GM10266 (cell line): ENCODE measurements around the gene DIO3.

Experiments
- DNase-seq: peaks from one replicate; pipeline ENCODE4 v3.0.0; 2012; ENCODE audit errors: extremely low spot score
- CTCF ChIP-seq: IDR thresholded peaks from 2 replicates; pipeline ENCODE4 v1.5.1; 2012; ENCODE audit warnings: mild to moderate bottlenecking, low read depth; ENCODE audit not compliant: control insufficient read depth, insufficient read depth; ENCODE audit errors: missing control alignments

DIO3 gene

DNA sequence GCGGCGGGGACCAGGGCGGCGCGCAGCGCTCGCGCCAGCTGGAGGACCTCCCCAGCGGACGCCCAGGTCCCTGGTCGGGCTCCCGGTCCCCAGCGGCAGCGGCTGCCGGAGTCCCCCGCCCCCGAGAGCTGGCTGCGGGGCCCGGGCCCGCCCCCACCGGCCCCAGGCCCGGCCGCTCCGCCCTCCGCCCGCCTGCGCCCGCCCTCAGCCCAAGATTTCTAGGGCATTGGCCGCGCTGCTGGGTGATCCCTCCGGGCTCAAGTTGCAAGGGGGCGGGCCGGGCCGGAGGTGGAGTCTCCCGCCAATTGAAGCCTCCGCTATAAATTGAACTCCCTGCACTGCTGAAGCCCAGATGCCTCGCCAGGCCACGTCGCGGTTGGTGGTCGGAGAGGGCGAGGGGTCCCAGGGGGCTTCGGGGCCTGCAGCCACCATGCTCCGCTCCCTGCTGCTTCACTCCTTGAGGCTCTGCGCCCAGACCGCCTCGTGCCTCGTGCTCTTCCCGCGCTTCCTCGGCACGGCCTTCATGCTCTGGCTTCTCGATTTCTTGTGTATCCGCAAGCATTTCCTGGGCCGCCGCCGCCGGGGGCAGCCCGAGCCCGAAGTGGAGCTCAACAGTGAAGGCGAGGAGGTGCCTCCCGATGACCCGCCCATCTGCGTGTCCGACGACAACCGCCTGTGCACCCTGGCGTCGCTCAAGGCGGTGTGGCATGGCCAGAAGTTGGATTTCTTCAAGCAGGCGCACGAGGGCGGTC is at the start of gene DIO3:
Gene DIO3, plus strand, starts transcription at position 351 of the 752 bp plus-strand sequence.
- DNase-seq: no peak
- no peak for TF ChIP-seq CTCF

- no peak for TF ChIP-seq CTCF
Observed at GRCh38 chr14:101511620-101512375, 49.5 kb upstream of the DIO3 start.

GRCh38 chr14:101512376-101512695 is 49.0 kb upstream of the DIO3 start:
- no peak for DNase-seq
- TF ChIP-seq CTCF: no peak

More at GRCh38 chr14:101511620-101512375, 49.5 kb upstream of the DIO3 start:
- DNase-seq: no peak

DNA sequence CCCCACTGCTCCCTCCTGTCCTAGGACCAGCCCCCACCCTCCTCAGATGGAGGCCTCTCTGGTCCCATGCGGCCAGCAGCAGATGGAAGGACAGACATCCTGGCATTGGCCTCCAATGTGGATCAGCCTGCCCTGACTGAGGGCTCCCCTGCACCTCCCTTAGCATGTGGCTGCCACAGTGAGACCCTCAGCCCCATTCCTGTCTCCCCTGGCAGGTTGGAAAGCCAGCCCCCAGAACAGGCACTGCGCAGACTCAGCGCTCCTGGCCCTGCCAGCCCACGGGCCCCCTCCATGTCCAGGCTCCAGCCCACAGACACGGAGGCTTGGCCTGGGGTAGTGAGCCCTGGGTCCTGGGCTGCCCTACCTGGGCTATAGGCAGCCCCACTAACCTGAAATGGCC is 47.2 kb upstream of the DIO3 start:
- TF ChIP-seq CTCF: no peak
- no peak for DNase-seq

DNA sequence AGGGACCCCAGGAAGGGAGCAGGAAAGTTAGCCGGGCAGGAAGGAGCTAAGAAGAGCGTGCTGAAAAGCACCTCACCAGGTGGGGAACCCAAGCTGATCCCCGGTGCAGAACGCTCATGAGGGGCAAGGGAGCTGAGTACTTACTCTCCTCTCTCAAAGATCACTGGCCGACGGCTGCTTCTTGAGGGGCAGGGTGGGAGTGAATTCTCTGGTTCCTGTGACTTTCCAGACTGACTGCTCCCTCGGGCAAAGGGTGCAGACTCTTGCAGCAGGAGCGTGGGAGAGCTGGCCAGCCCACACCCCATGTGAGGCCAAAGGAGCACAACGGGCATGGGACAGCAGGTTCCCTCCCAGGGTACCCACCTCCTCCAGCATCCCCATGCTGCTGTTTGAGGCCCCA is 44.9 kb upstream of the DIO3 start:
- no peak for TF ChIP-seq CTCF
- no peak for DNase-seq

- TF ChIP-seq CTCF: no peak
- no peak for DNase-seq
Observed at GRCh38 chr14:101518611-101519473, 42.5 kb upstream of the DIO3 start.
